GM12878 (cell line): ENCODE data around the gene RILPL2. TPM values are rescaled to one million over a fixed set of nuclear protein-coding genes. Genes with fewer than 3 reads are reported as not detected.

Experiments used
- ATAC-seq: fragments of 200-7000 bp; cut with Tn5 transposase; 3 replicates; pipeline ENCODE4 v1.9.1; 2020; ENCODE audit warnings: mild to moderate bottlenecking, moderate library complexity
- BruUV-seq: library from RNA; stranded (reverse); fragments of 400-500 nt; replicated peaks from 2 replicates; lab custom pipeline; 2021; lab: Mats Ljungman, UMichigan
- CTCF ChIA-PET: fragments of 300-600 bp; sonication (Branson Sonifier 250); formaldehyde crosslinking; extraction: SDS; loops from one replicate; lab custom pipeline; 2021; ENCODE audit warnings: inconsistent platforms; lab: Yijun Ruan, JAX
- POLR2A ChIA-PET: fragments of 350-600 bp; formaldehyde crosslinking; extraction: SDS; loops from one replicate; lab custom pipeline; 2021; ENCODE audit warnings: inconsistent platforms; lab: Charles Lee
- RAD21 ChIA-PET: fragments of 300-600 bp; sonication (Branson Sonifier 250); formaldehyde crosslinking; loops from one replicate; lab custom pipeline; 2023; ENCODE audit warnings: antibody characterized with exemption; ENCODE audit not compliant: unreplicated experiment; lab: Charles Lee
- SMC1A ChIA-PET: fragments of 300-600 bp; sonication (Branson Sonifier 250); formaldehyde crosslinking; loops from one replicate; lab custom pipeline; 2023; ENCODE audit not compliant: unreplicated experiment, uncharacterized antibody; lab: Charles Lee
- DNase-seq: peaks from one replicate; pipeline ENCODE4 v3.0.0-alpha.2; 2011; ENCODE audit warnings: low read depth, low spot score
- FAIRE-seq: peaks from 3 replicates; lab custom pipeline; 2011; peaks lifted over from hg19 to GRCh38; lab: Jason Lieb, UNC
- H2AFZ ChIP-seq: 2 replicates; pipeline ENCODE4 v1.6.0; 2011; ENCODE audit warnings: low read depth, low read length, control low read depth; ENCODE audit not compliant: control insufficient read depth
- H3K27ac ChIP-seq: 2 replicates; pipeline ENCODE4 v1.5.1; 2011; ENCODE audit warnings: control low read depth; ENCODE audit not compliant: control insufficient read depth, insufficient read depth
- H3K27me3 ChIP-seq, 2 experiments: replicated peaks in 1 of 2; 2 replicates each; pipeline versions ENCODE4 v1.6.0 to v1.6.1; 2011; ENCODE audit warnings: low read length in 1 of 2; ENCODE audit not compliant: control insufficient read depth in 2 of 2, insufficient read depth in 2 of 2
- H3K36me3 ChIP-seq, 2 experiments: 2 replicates each; pipeline ENCODE4 v1.5.1; 2011; ENCODE audit warnings: low read length in 1 of 2; ENCODE audit not compliant: control insufficient read depth in 2 of 2, insufficient read depth in 2 of 2
- H3K4me1 ChIP-seq: 2 replicates; pipeline ENCODE4 v1.6.1; 2011; ENCODE audit warnings: mild to moderate bottlenecking, low read length, moderate library complexity, mixed read lengths; ENCODE audit not compliant: control insufficient read depth, insufficient read depth
- H3K4me2 ChIP-seq: 2 replicates; pipeline ENCODE4 v1.6.0; 2011; ENCODE audit warnings: control low read depth; ENCODE audit not compliant: control insufficient read depth, insufficient read depth
- H3K4me3 ChIP-seq: fragments of 200-600 bp; sonication (generic); 2 replicates; pipeline ENCODE4 v1.5.1; 2016
- H3K79me2 ChIP-seq: 2 replicates; pipeline ENCODE4 v1.6.0; 2011; ENCODE audit warnings: low read length; ENCODE audit not compliant: control insufficient read depth, insufficient read depth
- H3K9ac ChIP-seq: 2 replicates; pipeline ENCODE4 v1.8.0; 2011; ENCODE audit warnings: low read length, control low read depth, mixed read lengths; ENCODE audit not compliant: control insufficient read depth, insufficient read depth
- H3K9me3 ChIP-seq: replicated peaks from 3 replicates; pipeline ENCODE4 v1.5.1; 2011; ENCODE audit warnings: mild to moderate bottlenecking, low read length; ENCODE audit not compliant: control insufficient read depth, insufficient read depth
- H4K20me1 ChIP-seq: 2 replicates; pipeline ENCODE4 v1.6.0; 2011; ENCODE audit not compliant: control insufficient read depth, insufficient read depth
- BHLHE40 ChIP-seq, 2 experiments: fragments of 450-650 bp in 1 of 2; IDR thresholded peaks; 2 replicates each; pipeline ENCODE4 v1.6.1; 2011 to 2017; ENCODE audit warnings: low read depth in 2 of 2, borderline replicate concordance in 1 of 2, improper control_type of control experiment in 1 of 2, low read length in 1 of 2, mild to moderate bottlenecking in 1 of 2
- CBFB ChIP-seq: IDR thresholded peaks from 2 replicates; pipeline ENCODE4 v1.6.1; 2016; ENCODE audit warnings: antibody characterized with exemption, low read depth
- E2F8 ChIP-seq: fragments of 450-650 bp; IDR thresholded peaks from 2 replicates; pipeline ENCODE4 v1.6.1; 2018; ENCODE audit warnings: mild to moderate bottlenecking, low read depth, moderate library complexity; ENCODE audit not compliant: partially characterized antibody
- LARP7 ChIP-seq: fragments of 450-650 bp; IDR thresholded peaks from 2 replicates; pipeline ENCODE4 v1.6.1; 2017; ENCODE audit warnings: mild to moderate bottlenecking
- MTA2 ChIP-seq: fragments of 450-650 bp; IDR thresholded peaks from 2 replicates; pipeline ENCODE4 v1.6.1; 2016; ENCODE audit warnings: low read depth, mild to moderate bottlenecking, moderate library complexity
- MXI1 ChIP-seq: fragments of 150-350 bp; IDR thresholded peaks from 2 replicates; pipeline ENCODE4 v1.6.1; 2011; ENCODE audit warnings: low read depth, mild to moderate bottlenecking, inconsistent platforms, low read length, improper control_type of control experiment
- NR2C1 ChIP-seq: fragments of 450-650 bp; IDR thresholded peaks from 2 replicates; pipeline ENCODE4 v1.6.1; 2017; ENCODE audit warnings: antibody characterized with exemption, mild to moderate bottlenecking, moderate library complexity
- NR2F1 ChIP-seq: fragments of 450-650 bp; conservative IDR thresholded peaks from 2 replicates; pipeline ENCODE4 v1.6.1; 2017; ENCODE audit warnings: mild to moderate bottlenecking
- NRF1 ChIP-seq: conservative IDR thresholded peaks from 2 replicates; pipeline ENCODE4 v1.6.1; 2011; ENCODE audit warnings: mild to moderate bottlenecking, low read depth, low read length, improper control_type of control experiment
- PAX8 ChIP-seq: fragments of 450-650 bp; IDR thresholded peaks from 2 replicates; pipeline ENCODE4 v1.6.1; 2017; ENCODE audit warnings: mild to moderate bottlenecking, moderate library complexity
- POLR2A ChIP-seq: IDR thresholded peaks from 2 replicates; pipeline ENCODE4 v1.6.1; 2011; ENCODE audit warnings: low read depth, mild to moderate bottlenecking, low read length
- POLR2AphosphoS5 ChIP-seq: IDR thresholded peaks from 2 replicates; pipeline ENCODE4 v1.6.1; 2011; ENCODE audit warnings: mild to moderate bottlenecking, low read length, inconsistent platforms
- REST ChIP-seq: IDR thresholded peaks from 2 replicates; pipeline ENCODE4 v1.6.1; 2012; ENCODE audit warnings: mild to moderate bottlenecking, low read depth, low read length
- YY1 ChIP-seq: IDR thresholded peaks from 2 replicates; pipeline ENCODE4 v1.6.1; 2011; ENCODE audit warnings: low read depth, mild to moderate bottlenecking, low read length
- ZNF217 ChIP-seq: fragments of 450-650 bp; IDR thresholded peaks from 2 replicates; pipeline ENCODE4 v1.6.1; 2017; ENCODE audit warnings: antibody characterized with exemption, mild to moderate bottlenecking
- WGBS: methylation state at CpG from one replicate; pipeline ENCODE4 v1.1.6; 2016; ENCODE audit warnings: low lambda C conversion rate; ENCODE audit not compliant: insufficient replicate concordance, insufficient coverage; ENCODE audit errors: missing lambda C conversion rate; 5-methylcytosine and 5-hydroxymethylcytosine counted together
- in situ Hi-C: fragments of 300-500 bp; cut with MboI; formaldehyde crosslinking; loops from 9 replicates; pipeline ENCODE4 v1.14.3; 2018; ENCODE audit warnings: mixed read lengths
- intact Hi-C: fragments of 100-400 bp; cut with micrococcal nuclease; formaldehyde crosslinking; loops from one replicate; pipeline ENCODE4 v1.14.2; 2022; ENCODE audit not compliant: unreplicated experiment
- polyA plus RNA-seq, 11 experiments: library from polyadenylated mRNA; depleted of rRNA in 4 of 11; unstranded in 6 of 11; stranded (reverse) in 5 of 11; fragments of >200 nt; fragmentation: Nextera tagmentation in 4 of 11; fragmentation: Illumina TruSeq in 1 of 11; extraction: Ambion mirVana in 4 of 11; extraction: Trizol in 1 of 11; gene quantifications; 1 replicate in 1 of 11; 2 replicates in 10 of 11; pipeline versions ENCODE4 v1.2.1 to v1.2.3, GENCODE V29; 2011 to 2016; ENCODE audit warnings: inconsistent platforms in 2 of 11, missing spikeins in 2 of 11, low read depth in 1 of 11
- total RNA-seq, 4 experiments: library from RNA; depleted of rRNA in 3 of 4; stranded (reverse); fragments of >200 nt in 3 of 4; fragmentation: Illumina TruSeq in 1 of 4; extraction: Trizol in 1 of 4; gene quantifications; 2 replicates each; pipeline versions ENCODE4 v1.2.1 to v1.2.3, GENCODE V29; 2013 to 2021

Gene RILPL2
- total and polyA plus RNA-seq, 10 of the 15 experiments (the other 5 are each of a cell fraction or from before 2014, with no cell fraction given) = 3.5 to 38.5 (median 19.7) TPM

DNA sequence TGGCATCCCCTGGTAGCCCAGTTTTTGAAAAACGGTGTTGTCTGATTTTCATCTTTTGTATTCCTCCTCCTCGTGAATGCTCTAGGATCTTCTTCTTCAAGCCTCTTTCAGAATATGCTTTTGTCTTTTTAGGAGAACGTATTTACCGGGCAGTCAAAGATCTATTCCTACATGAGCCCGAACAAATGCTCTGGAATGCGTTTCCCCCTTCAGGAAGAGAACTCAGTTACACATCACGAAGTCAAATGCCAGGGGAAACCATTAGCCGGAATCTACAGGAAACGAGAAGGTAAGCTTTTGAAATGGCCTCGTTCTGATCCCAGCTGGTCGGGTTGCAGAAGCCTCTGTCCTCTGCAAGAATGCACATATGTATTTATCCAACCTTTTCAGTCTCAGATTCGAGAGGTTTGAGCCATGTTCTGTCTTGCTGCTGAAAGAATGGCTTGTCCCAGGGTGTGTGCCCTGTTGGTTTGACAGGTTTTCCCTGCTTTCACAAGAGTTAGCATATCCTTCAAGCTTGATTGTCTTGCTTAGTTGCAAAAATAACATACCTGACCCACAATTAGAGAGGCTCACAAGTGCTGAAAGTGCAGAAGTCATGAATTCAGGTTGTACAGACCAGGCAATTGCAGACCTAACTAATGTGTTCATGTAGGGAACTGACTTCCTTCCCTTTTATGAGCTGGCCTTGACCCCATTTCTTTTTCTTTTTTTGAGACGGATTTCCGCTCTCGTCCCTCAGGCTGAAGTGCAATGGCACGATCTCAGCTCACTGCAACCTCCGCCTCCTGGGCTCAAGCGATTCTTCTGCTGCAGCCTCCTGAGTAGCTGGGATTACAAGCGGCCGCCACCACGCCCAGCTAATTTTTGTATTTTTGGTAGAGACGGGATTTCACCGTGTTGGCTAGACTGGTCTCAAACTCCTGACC is 45.7 kb downstream of the RILPL2 start (continued):
- TF ChIP-seq MXI1 = no peak
- no peak for TF ChIP-seq PAX8
- no peak for TF ChIP-seq MTA2
- TF ChIP-seq POLR2A = no peak
- no peak for TF ChIP-seq NRF1
- TF ChIP-seq NR2C1 = no peak
- TF ChIP-seq, all 136 proteins: peak for 0

DNA sequence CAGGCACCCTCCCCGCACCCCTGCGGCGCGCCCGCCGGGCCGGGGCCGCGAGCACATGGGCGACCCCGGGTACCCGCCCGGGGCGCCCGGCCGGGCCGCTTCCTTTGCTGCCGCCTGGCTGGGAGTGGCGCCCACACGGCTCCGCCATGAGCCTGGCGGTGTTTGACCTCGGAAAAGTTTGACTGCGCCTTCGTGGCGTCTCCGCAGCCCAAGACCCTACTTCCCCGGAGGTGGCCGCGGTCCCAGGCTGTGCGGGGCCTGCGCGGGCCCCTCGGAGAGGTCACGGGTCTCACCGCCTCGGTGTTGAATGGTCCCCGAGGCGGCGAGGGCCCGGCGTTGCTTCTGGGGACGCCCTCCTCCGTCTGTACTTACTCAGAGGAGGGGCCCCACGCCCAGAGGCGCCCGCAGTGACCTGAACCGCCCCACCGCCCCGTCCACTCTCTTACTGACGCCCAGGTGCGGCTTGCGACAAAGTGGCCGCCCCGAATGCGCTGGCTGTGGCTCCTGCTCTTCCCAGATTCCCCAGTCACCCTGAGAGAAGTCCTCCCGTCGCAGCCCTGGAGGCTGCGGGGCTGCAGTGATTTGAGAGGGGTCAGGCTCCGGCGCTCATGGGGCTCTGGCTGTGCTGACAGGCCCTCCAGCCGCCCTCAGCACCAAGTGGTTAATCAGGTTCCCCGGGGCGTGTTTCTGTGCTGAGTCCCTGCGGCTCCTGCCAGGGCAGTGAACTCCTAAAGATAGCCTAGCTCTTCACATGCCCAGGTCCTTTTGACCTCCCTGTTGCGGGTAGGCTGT is 46.7 kb downstream of the RILPL2 start:
- WGBS = 7% methylated on average over 61 of the region's 66 CpGs
- no TSS peak for BruUV-seq
- Histone ChIP-seq H2AFZ (peak overlapping the region; percentile 46), H3K4me1 (peaks cover 20% of the 10 kb centered on the region), H3K9me3 (no peaks in the 10 kb centered on the region), H3K36me3 (peaks cover 4 to 8% of the 10 kb centered on the region in 2 experiments), H3K27ac (peak overlapping the region; percentile 59), H3K27me3 (no peaks in the 10 kb centered on the region), H4K20me1 (no peaks in the 10 kb centered on the region), H3K79me2 (peaks cover 46% of the 10 kb centered on the region), H3K4me3 (peak overlapping the region; percentile 81), H3K4me2 (peak overlapping the region; percentile 91), H3K9ac (peak overlapping the region; percentile 73)
- intact Hi-C loops = loop anchor here (2.0 to 5.0 kb wide), 2 partner anchors 43 to 69 kb away; partner anchors contain the start of gene SNRNP35
- peak; percentile 63 for ATAC-seq
- no peak for FAIRE-seq
- DNase-seq = no peak
- POLR2A ChIA-PET = no interaction called here
- RAD21 ChIA-PET = interaction anchor here (1.6 kb wide), 1 partner anchor 25 kb away, joined by 4 read pairs; no protein-coding TSS in a partner anchor
- CTCF ChIA-PET = interaction anchor here (1.2 kb wide), 1 partner anchor 80 kb away, joined by 4 read pairs; no protein-coding TSS in a partner anchor
- SMC1A ChIA-PET = interaction anchor here (0.7 to 1.6 kb wide), 3 partner anchors 26 to 131 kb away, joined by 3 to 4 read pairs (median 3); no protein-coding TSS in a partner anchor
- in situ Hi-C loops = no loop called here
- TF ChIP-seq ZNF217 = no peak
- no peak for TF ChIP-seq REST
- TF ChIP-seq E2F8 = no peak
- TF ChIP-seq YY1 = peak; percentile 56; the same call in 1 of the 2 replicates
- TF ChIP-seq PAX8 = no peak
- no peak for TF ChIP-seq POLR2AphosphoS5
- peak; percentile 38; the same call in 1 of the 2 replicates for TF ChIP-seq LARP7
- TF ChIP-seq CBFB = 0 out of 2 replicates have a peak, but pooled peaks have one; percentile 27
- peak in 1 of 2 experiments; percentile 50; a peak in 2 of 4 replicates for TF ChIP-seq BHLHE40 (IDR thresholded peaks at IDR 0.05; ENCODE audit: borderline replicate concordance in 1 of 2, low read depth in 2 of 2, low read length in 1 of 2)
- peak; percentile 69 for TF ChIP-seq NR2F1
